PC-3 (cell line): ENCODE measurements around the gene MMD.

Experiments used
- CTCF ChIP-seq: fragments of 300-600 bp; sonication (generic); conservative IDR thresholded peaks from 2 replicates; pipeline ENCODE4 v1.5.1; 2017; ENCODE audit warnings: antibody characterized with exemption, low read depth, mild to moderate bottlenecking, low read length
- EZH2 ChIP-seq: fragments of 300-600 bp; sonication (generic); IDR thresholded peaks from one replicate; pipeline ENCODE4 v1.6.1; 2017; ENCODE audit warnings: antibody characterized with exemption, mild to moderate bottlenecking, low read length; ENCODE audit not compliant: unreplicated experiment

GRCh38 chr17:55344514-55344997 is 77.1 kb downstream of the MMD start:
- TF ChIP-seq CTCF = no peak
- TF ChIP-seq EZH2 = no peak
